ENCODE measurements around the gene MTA1. TPM values are rescaled to one million over a fixed set of nuclear protein-coding genes. Genes with fewer than 3 reads are reported as not detected.

Gene MTA1
- total RNA-seq, 1 donor from 2014 or later, result 227 TPM

- Mint-ChIP-seq H3K4me1 (ENCODE audit: low read depth) (peaks cover 2% of the 10 kb centered on the region), H3K36me3 (ENCODE audit: insufficient read depth) (peaks cover 29% of the 10 kb centered on the region), H3K27ac (no peak overlapping the region), H3K9me3 (ENCODE audit: low read depth) (peaks cover 33% of the 10 kb centered on the region), H3K4me3 (ENCODE audit: low read depth) (no peak overlapping the region), H3K27me3 (peaks cover 4% of the 10 kb centered on the region)
- DNase-seq (ENCODE audit: low spot score, unreplicated experiment), result no peak
- no peak for TF ChIP-seq CTCF (IDR thresholded peaks at IDR 0.05; ENCODE audit: unreplicated experiment)
These were observed 17.9 kb upstream of the MTA1 start for GRCh38 chr14:105401699-105402098.

- no peak overlapping the region for H3K4me3 Mint-ChIP-seq (ENCODE audit: low read depth)
- peaks cover 16% of the 10 kb centered on the region for H3K9me3 Mint-ChIP-seq (ENCODE audit: low read depth)
- H3K27ac Mint-ChIP-seq, result no peak overlapping the region
- no peak for DNase-seq (ENCODE audit: low spot score, unreplicated experiment)
- TF ChIP-seq CTCF (IDR thresholded peaks at IDR 0.05; ENCODE audit: unreplicated experiment), result no peak
- peaks cover 3% of the 10 kb centered on the region for H3K36me3 Mint-ChIP-seq (ENCODE audit: insufficient read depth)
- peaks cover 38% of the 10 kb centered on the region for H3K27me3 Mint-ChIP-seq
- peaks cover 2% of the 10 kb centered on the region for H3K4me1 Mint-ChIP-seq (ENCODE audit: low read depth)
These were observed 11.0 kb upstream of the MTA1 start for GRCh38 chr14:105408592-105408991.

DNA sequence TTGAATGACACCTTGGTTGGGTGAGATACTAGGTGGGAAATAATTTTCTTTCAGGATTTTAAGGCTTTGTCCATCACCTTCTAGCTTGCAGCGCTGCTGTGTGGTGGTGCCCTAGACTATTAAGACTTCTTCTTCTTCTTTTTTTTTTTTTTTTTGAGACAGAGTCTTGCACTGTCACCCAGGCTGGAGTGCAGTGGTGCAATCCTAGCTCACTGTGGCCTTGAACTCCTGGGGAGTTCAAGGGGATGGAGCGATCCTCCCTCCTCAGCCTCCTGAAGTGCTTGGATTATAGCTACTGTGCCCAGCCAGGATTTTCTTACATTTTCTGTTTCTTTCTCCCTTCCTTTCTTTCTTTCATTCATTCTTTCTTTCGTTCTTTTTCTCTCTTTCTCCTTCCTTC lies 10.3 kb upstream of the MTA1 start:
- Mint-ChIP-seq H3K9me3 (ENCODE audit: low read depth) (peaks cover 13% of the 10 kb centered on the region), H3K36me3 (ENCODE audit: insufficient read depth) (peaks cover 3% of the 10 kb centered on the region), H3K4me3 (ENCODE audit: low read depth) (no peak overlapping the region), H3K4me1 (ENCODE audit: low read depth) (peaks cover 2% of the 10 kb centered on the region), H3K27me3 (peaks cover 46% of the 10 kb centered on the region), H3K27ac (no peak overlapping the region)
- TF ChIP-seq CTCF (IDR thresholded peaks at IDR 0.05; ENCODE audit: unreplicated experiment), result no peak
- no peak for DNase-seq (ENCODE audit: low spot score, unreplicated experiment)

GRCh38 chr14:105410642-105411016 lies 9.0 kb upstream of the MTA1 start:
- Mint-ChIP-seq H3K4me1 (ENCODE audit: low read depth) (peaks cover 2% of the 10 kb centered on the region), H3K4me3 (ENCODE audit: low read depth) (peak overlapping the region; percentile 35), H3K27me3 (peaks cover 47% of the 10 kb centered on the region), H3K27ac (no peak overlapping the region), H3K36me3 (ENCODE audit: insufficient read depth) (peaks cover 3% of the 10 kb centered on the region), H3K9me3 (ENCODE audit: low read depth) (peaks cover 6% of the 10 kb centered on the region)
- no peak for TF ChIP-seq CTCF (IDR thresholded peaks at IDR 0.05; ENCODE audit: unreplicated experiment)
- DNase-seq (ENCODE audit: low spot score, unreplicated experiment), result no peak

DNA sequence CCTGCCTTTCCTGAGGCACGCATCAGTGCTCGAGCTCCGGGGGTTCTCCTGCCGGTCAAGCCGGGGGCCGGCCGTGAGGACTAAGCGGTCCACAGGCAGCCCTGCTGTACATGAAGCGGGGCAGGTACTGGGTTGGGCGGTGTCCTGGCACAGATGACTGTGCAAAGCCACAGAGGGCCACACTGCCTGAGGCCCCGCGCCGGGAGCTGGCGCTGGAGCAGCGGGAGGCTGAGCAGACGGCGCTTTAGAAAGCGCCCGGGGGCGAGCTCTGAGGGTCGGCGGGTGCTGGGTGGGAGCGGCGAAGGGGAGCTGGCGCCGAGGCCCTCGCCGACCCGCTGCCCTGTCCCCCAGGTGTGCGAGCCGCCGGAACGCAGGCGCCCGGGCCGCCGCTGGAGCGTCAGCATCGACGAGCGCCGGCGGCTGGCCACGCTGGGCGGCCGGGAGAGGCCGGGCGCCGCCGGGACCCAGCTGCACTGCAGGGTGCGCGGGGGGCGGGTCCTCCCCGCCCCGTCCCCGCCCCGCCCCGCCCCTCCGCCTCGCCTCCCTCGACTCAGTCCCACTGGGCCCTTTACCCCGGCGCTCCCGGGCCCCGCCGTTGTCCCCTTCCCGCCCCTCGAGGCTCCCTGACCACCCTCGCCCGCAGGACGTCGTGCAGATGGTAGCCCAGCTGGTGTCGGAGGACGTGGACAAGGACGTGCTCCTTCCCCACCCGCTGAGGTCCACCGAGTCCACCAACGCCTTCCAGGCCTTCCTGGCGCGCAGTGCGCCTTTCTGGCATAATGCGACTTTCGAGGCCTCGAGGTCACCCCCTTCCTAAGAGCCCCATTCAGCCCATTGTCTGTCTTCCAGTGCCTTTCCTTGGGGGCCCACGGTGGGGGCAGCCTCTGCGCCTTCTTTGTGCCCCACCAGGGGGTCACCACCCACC lies 8.3 kb upstream of the MTA1 start:
- no peak for DNase-seq (ENCODE audit: low spot score, unreplicated experiment)
- H3K27me3 Mint-ChIP-seq, result peaks cover 42% of the 10 kb centered on the region
- peak overlapping the region; percentile 53 for H3K4me3 Mint-ChIP-seq (ENCODE audit: low read depth)

More for the DNA sequence above, 8.3 kb upstream of the MTA1 start:
- peaks cover 2% of the 10 kb centered on the region for H3K4me1 Mint-ChIP-seq (ENCODE audit: low read depth)
- no peaks in the 10 kb centered on the region for H3K9me3 Mint-ChIP-seq (ENCODE audit: low read depth)
- peak overlapping the region; percentile 77 for H3K27ac Mint-ChIP-seq
- no peaks in the 10 kb centered on the region for H3K36me3 Mint-ChIP-seq (ENCODE audit: insufficient read depth)
- TF ChIP-seq CTCF (IDR thresholded peaks at IDR 0.05; ENCODE audit: unreplicated experiment), result no peak

Data from progenitor cell of endocrine pancreas (in vitro differentiated cells).